Activated naive CD8-positive, alpha-beta T cell treated with anti-CD3 and anti-CD28 coated beads, Interleukin-2, amount 50 U/mL, for 16 hours (primary cell): ENCODE data around the gene APOF.
"Not testable (repeated sequence)": the region's sequence is repeated elsewhere in the genome, so short reads cannot be mapped to it uniquely, and the experiment has no call there.

Source experiments
- DNase-seq: peaks from one replicate; pipeline ENCODE4 v3.0.0-alpha.2; 2020; ENCODE audit warnings: low read depth, low spot score

APOF gene

DNA sequence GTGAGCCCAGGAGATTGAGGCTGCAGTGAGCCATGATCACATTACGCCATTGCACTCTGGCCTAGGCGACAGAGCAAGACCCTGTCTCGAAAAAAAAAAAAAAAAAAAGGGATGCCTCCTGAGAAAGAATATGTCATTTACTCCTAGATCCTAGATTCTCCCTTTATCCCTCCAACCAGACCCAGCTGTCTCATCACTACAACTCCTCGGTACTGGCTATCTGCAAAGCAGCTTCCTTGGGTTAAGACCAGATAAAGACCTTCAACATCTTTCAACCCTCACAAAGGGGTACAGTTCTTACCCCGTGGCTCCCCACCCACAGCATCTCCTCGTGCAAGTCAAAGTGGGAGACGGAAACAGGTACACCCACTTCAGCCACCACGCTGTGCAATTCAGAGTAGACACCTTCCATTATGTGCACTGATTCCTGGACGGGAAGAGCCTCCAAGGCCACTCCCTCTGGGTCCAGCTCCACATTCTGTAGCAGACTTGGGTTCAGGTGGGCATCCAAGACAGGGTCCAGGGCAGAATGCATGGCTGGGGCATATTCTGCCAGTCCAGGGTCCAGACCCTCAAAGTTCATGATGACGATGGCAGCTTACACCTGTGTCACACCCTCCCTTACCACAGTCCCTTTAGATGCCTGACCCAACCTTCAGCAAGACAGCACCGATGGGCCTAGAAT is 30.0 kb downstream of the APOF start:
- DNase-seq = no peak

DNA sequence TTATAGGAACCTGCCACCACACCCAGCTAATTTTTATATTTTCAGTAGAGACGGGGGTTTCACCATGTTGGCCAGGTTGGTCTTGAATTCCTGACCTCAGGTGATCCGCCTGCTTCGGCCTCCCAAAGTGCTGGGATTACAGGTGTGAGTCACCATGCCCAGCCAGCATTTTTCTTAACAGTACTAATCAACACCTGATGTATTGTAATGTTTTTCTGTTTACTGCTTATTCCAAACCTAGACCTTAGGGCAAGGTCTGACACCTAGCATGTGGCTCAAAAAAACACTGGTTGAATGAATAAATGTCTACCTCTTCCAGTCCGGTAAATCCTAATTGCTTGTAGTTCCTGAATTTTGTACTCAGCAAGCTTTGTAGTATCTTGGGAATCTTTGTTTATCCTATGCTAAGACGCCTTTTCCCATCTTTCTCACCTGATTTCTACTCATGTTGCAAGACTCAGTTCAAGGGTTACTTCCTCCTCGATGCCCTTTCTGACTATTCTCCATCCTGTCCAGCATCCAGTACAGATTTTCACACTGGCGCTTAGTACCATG is 31.6 kb downstream of the APOF start:
- DNase-seq = no peak

DNA sequence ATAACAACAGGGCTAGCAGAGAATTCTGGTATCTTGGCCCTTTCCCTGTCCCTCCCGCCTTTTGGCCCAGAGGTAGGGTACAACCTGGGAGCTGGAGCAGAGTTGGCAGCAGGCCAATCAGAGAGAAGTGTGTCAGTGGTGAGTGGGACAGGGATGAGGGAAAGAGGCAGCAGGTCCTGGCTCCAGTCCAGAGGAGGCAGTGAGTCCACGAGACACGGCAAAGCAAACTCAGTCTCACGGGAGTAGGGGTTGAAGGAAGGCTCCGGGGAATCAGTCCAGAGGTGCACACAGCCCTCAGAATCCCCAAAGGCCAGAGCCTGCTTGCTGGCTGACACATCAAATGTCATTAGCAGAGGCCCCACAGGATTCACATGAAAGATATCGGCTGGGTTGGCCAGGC is 36.1 kb downstream of the APOF start:
- DNase-seq = no peak

- DNase-seq = no peak
Observed at GRCh38 chr12:56326126-56326525, 36.5 kb downstream of the APOF start.

GRCh38 chr12:56324206-56324605 is 38.5 kb downstream of the APOF start:
- no peak for DNase-seq

DNA sequence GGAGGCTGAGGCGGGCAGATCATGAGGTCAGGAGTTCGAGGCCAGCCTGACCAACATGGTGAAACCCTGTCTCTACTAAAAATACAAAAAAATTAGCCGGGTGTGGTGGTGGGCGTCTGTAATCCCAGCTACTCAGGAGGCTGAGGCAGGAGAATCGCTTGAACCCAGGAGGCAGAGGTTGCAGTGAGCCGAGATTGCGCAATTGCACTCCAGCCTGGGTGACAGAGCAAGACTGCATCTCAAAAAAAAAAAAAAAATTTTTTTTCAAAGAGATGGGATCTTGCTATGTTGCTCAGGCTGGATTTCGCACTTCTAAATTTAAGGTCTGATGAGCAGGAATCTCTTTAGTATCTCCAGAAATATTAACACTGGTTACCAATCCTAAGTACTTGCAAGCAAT is 41.0 kb downstream of the APOF start:
- DNase-seq = not testable (repeated sequence)

- DNase-seq = no peak
Observed at GRCh38 chr12:56321027-56321426, 41.6 kb downstream of the APOF start.

DNA sequence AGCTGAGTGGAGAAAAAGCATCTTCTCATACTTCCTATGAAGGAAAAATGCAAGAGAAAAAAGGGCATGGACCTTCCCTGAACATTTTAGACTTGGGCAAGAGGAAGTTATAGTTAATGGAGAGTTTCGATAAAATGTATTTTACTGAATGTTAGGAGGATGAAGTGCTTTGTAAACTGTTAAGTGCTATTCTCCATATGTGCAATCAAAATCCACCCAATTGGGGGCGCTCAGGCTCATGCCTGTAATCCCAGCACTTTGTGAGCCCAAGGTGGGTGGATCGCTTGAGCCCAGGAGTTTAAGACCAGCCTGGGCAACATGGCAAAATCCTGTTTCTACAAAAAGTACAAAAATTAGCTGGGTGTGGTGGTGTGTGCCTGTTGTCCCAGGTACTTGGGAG is 45.0 kb downstream of the APOF start:
- DNase-seq = no peak

- peak; percentile 88 for DNase-seq
Observed at GRCh38 chr12:56315622-56316473, 46.8 kb downstream of the APOF start, which contains the start of gene CNPY2. Gene CNPY2 (minus strand): TSS chr12:56315988. CDS start chr12:56315217, 771 bp downstream.

DNA sequence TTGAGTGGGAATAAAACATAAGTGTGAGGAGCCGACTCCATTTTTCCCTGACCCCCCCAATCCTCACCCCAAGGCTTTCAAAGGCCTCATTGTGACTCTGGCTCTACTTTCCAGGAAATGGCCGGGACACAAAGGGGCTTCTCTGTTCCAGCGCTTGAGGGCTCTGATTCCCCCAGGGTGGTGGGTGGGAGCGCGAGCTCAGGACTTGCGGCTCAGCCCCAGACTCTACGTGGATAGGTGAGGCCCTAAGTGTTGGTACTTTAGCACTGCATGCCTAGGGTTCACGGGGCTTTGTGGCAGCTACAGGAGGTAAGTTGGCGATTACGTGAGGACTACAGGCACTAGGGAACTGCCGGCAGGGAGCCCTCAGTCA is 47.4 kb downstream of the APOF start:
- no peak for DNase-seq

DNA sequence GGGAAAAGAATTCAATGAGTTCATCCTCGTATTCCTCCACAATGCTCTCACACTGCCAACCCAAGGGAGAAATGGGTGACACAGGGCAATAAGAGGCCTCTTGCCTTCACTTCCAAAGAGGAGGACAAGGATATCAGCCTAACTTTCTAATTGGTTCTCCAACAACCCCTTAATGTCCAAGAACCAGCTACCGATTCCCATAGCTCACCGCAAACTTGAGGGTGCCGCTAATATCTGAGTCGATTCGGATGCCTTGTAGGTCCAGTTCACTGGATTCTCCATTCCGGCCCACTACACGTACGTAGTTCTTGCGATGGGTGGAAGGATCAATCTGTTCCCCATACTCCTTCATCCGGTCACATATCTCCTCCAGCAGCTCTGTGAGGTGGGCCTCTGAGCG is 51.7 kb downstream of the APOF start:
- no peak for DNase-seq
